T-helper 2 cell treated with Interferon-gamma antibody and Interleukin-4, amounts not matched to agents 100 ng/mL and 5 ng/mL, for 36 hours (primary cell): ENCODE measurements around the gene TRMT13. TPM values are rescaled to one million over a fixed set of nuclear protein-coding genes. Genes with fewer than 3 reads are reported as not detected.

Source experiments
- intact Hi-C: fragments of 100-400 bp; cut with micrococcal nuclease; formaldehyde crosslinking; loops from one replicate; pipeline ENCODE4 v1.15.1; 2023
- total RNA-seq: library from RNA; stranded (reverse); gene quantifications from 2 replicates; pipeline ENCODE4 v1.2.3, GENCODE V29; 2022

Gene TRMT13
- total RNA-seq: 22.0 and 22.4 TPM in 2 replicates

GRCh38 chr1:100132566-100133477, at the start of gene TRMT13, which contains the start of gene SASS6:
Gene TRMT13, plus strand, starts transcription at chr1:100133163. Its CDS starts 6 bp downstream, at chr1:100133169.
Gene SASS6, minus strand, starts transcription at chr1:100132930. Its CDS starts 116 bp downstream, at chr1:100132814.
- intact Hi-C loops: loop anchor here (1.0 to 10.0 kb wide), 10 partner anchors 95 to 763 kb away; partner anchors contain the start of genes DBT, RTCA and SLC30A7

- intact Hi-C loops: no loop called here
Measured at GRCh38 chr1:100087396-100087795, 45.6 kb upstream of the TRMT13 start.

GRCh38 chr1:100089082-100089481, 43.9 kb upstream of the TRMT13 start:
- intact Hi-C loops: no loop called here

GRCh38 chr1:100090471-100090870, 42.5 kb upstream of the TRMT13 start:
- intact Hi-C loops: no loop called here

- intact Hi-C loops: no loop called here
Measured at GRCh38 chr1:100100202-100100601, 32.8 kb upstream of the TRMT13 start.

- intact Hi-C loops: no loop called here
Measured at GRCh38 chr1:100101564-100101963, 31.4 kb upstream of the TRMT13 start.

- intact Hi-C loops: no loop called here
Measured at GRCh38 chr1:100107696-100108095, 25.3 kb upstream of the TRMT13 start.

- intact Hi-C loops: no loop called here
Measured at GRCh38 chr1:100109554-100110066, 23.4 kb upstream of the TRMT13 start.

GRCh38 chr1:100115524-100115923, 17.4 kb upstream of the TRMT13 start:
- intact Hi-C loops: no loop called here

- intact Hi-C loops: no loop called here
Measured at GRCh38 chr1:100122177-100122576, 10.8 kb upstream of the TRMT13 start.

- intact Hi-C loops: no loop called here
Measured at GRCh38 chr1:100127226-100127625, 5.7 kb upstream of the TRMT13 start.

- intact Hi-C loops: loop anchor here (5.0 to 10.0 kb wide), 2 partner anchors 286 to 312 kb away; no protein-coding TSS in a partner anchor
Measured at GRCh38 chr1:100130552-100131077, 2.3 kb upstream of the TRMT13 start.

- intact Hi-C loops: loop anchor here (1.0 to 10.0 kb wide), 4 partner anchors 118 to 328 kb away; partner anchors contain the start of gene DBT
Measured at GRCh38 chr1:100131623-100132022, 1.3 kb upstream of the TRMT13 start.

- intact Hi-C loops: loop anchor here (5.0 to 10.0 kb wide), 2 partner anchors 290 to 307 kb away; no protein-coding TSS in a partner anchor
Measured at GRCh38 chr1:100134872-100135271, 1.9 kb downstream of the TRMT13 start.

- intact Hi-C loops: loop anchor here (10.0 kb wide), 1 partner anchor 293 kb away; no protein-coding TSS in a partner anchor
Measured at GRCh38 chr1:100137602-100138001, 4.6 kb downstream of the TRMT13 start.

- intact Hi-C loops: no loop called here
Measured at GRCh38 chr1:100141192-100141591, 8.2 kb downstream of the TRMT13 start.

- intact Hi-C loops: no loop called here
Measured at GRCh38 chr1:100142343-100142742, 9.4 kb downstream of the TRMT13 start.

GRCh38 chr1:100145116-100145515, 12.2 kb downstream of the TRMT13 start:
- intact Hi-C loops: no loop called here

- intact Hi-C loops: no loop called here
Measured at GRCh38 chr1:100146958-100147357, 14.0 kb downstream of the TRMT13 start.

- intact Hi-C loops: no loop called here
Measured at GRCh38 chr1:100147875-100148274, 14.9 kb downstream of the TRMT13 start.

GRCh38 chr1:100151679-100152078, 18.7 kb downstream of the TRMT13 start:
- intact Hi-C loops: no loop called here

GRCh38 chr1:100152271-100152670, 19.3 kb downstream of the TRMT13 start:
- intact Hi-C loops: no loop called here
